GM12878 (cell line): ENCODE measurements around the gene TMEM252. TPM values are rescaled to one million over a fixed set of nuclear protein-coding genes. Genes with fewer than 3 reads are reported as not detected.

ENCODE experiments used
- ATAC-seq: fragments of 200-7000 bp; cut with Tn5 transposase; 3 replicates; pipeline ENCODE4 v1.9.1; 2020; ENCODE audit warnings: mild to moderate bottlenecking, moderate library complexity
- BruUV-seq: library from RNA; stranded (reverse); fragments of 400-500 nt; replicated peaks from 2 replicates; lab custom pipeline; 2021; lab: Mats Ljungman, UMichigan
- CTCF ChIA-PET: fragments of 300-600 bp; sonication (Branson Sonifier 250); formaldehyde crosslinking; extraction: SDS; loops from one replicate; lab custom pipeline; 2021; ENCODE audit warnings: inconsistent platforms; lab: Yijun Ruan, JAX
- POLR2A ChIA-PET: fragments of 350-600 bp; formaldehyde crosslinking; extraction: SDS; loops from one replicate; lab custom pipeline; 2021; ENCODE audit warnings: inconsistent platforms; lab: Charles Lee
- RAD21 ChIA-PET: fragments of 300-600 bp; sonication (Branson Sonifier 250); formaldehyde crosslinking; loops from one replicate; lab custom pipeline; 2023; ENCODE audit warnings: antibody characterized with exemption; ENCODE audit not compliant: unreplicated experiment; lab: Charles Lee
- SMC1A ChIA-PET: fragments of 300-600 bp; sonication (Branson Sonifier 250); formaldehyde crosslinking; loops from one replicate; lab custom pipeline; 2023; ENCODE audit not compliant: unreplicated experiment, uncharacterized antibody; lab: Charles Lee
- DNase-seq: peaks from one replicate; pipeline ENCODE4 v3.0.0-alpha.2; 2011; ENCODE audit warnings: low read depth, low spot score
- FAIRE-seq: peaks from 3 replicates; lab custom pipeline; 2011; peaks lifted over from hg19 to GRCh38; lab: Jason Lieb, UNC
- H2AFZ ChIP-seq: 2 replicates; pipeline ENCODE4 v1.6.0; 2011; ENCODE audit warnings: low read depth, low read length, control low read depth; ENCODE audit not compliant: control insufficient read depth
- H3K27ac ChIP-seq: 2 replicates; pipeline ENCODE4 v1.5.1; 2011; ENCODE audit warnings: control low read depth; ENCODE audit not compliant: control insufficient read depth, insufficient read depth
- H3K27me3 ChIP-seq, 2 experiments: replicated peaks in 1 of 2; 2 replicates each; pipeline versions ENCODE4 v1.6.0 to v1.6.1; 2011; ENCODE audit warnings: low read length in 1 of 2; ENCODE audit not compliant: control insufficient read depth in 2 of 2, insufficient read depth in 2 of 2
- H3K36me3 ChIP-seq, 2 experiments: 2 replicates each; pipeline ENCODE4 v1.5.1; 2011; ENCODE audit warnings: low read length in 1 of 2; ENCODE audit not compliant: control insufficient read depth in 2 of 2, insufficient read depth in 2 of 2
- H3K4me1 ChIP-seq: 2 replicates; pipeline ENCODE4 v1.6.1; 2011; ENCODE audit warnings: mild to moderate bottlenecking, low read length, moderate library complexity, mixed read lengths; ENCODE audit not compliant: control insufficient read depth, insufficient read depth
- H3K4me2 ChIP-seq: 2 replicates; pipeline ENCODE4 v1.6.0; 2011; ENCODE audit warnings: control low read depth; ENCODE audit not compliant: control insufficient read depth, insufficient read depth
- H3K4me3 ChIP-seq: fragments of 200-600 bp; sonication (generic); 2 replicates; pipeline ENCODE4 v1.5.1; 2016
- H3K79me2 ChIP-seq: 2 replicates; pipeline ENCODE4 v1.6.0; 2011; ENCODE audit warnings: low read length; ENCODE audit not compliant: control insufficient read depth, insufficient read depth
- H3K9ac ChIP-seq: 2 replicates; pipeline ENCODE4 v1.8.0; 2011; ENCODE audit warnings: low read length, control low read depth, mixed read lengths; ENCODE audit not compliant: control insufficient read depth, insufficient read depth
- H3K9me3 ChIP-seq: replicated peaks from 3 replicates; pipeline ENCODE4 v1.5.1; 2011; ENCODE audit warnings: mild to moderate bottlenecking, low read length; ENCODE audit not compliant: control insufficient read depth, insufficient read depth
- H4K20me1 ChIP-seq: 2 replicates; pipeline ENCODE4 v1.6.0; 2011; ENCODE audit not compliant: control insufficient read depth, insufficient read depth
- ASH2L ChIP-seq: fragments of 300-600, 200-600 bp; sonication (generic); IDR thresholded peaks from 2 replicates; pipeline ENCODE4 v1.6.1; 2017; ENCODE audit warnings: low read depth, mild to moderate bottlenecking, borderline replicate concordance
- EGR1 ChIP-seq, 2 experiments: IDR thresholded peaks; 1 replicate in 1 of 2; 2 replicates in 1 of 2; pipeline ENCODE4 v1.6.1; 2011 to 2012; ENCODE audit warnings: low read depth in 2 of 2, low read length in 2 of 2, borderline replicate concordance in 1 of 2, mild to moderate bottlenecking in 1 of 2, moderate library complexity in 1 of 2
- FOS ChIP-seq: IDR thresholded peaks from 3 replicates; pipeline ENCODE4 v1.6.1; 2011; ENCODE audit warnings: borderline replicate concordance; ENCODE audit not compliant: insufficient read length; ENCODE audit errors: extremely low read depth
- FOXM1 ChIP-seq: IDR thresholded peaks from 2 replicates; pipeline ENCODE4 v1.6.1; 2012; ENCODE audit warnings: low read depth, mild to moderate bottlenecking, inconsistent platforms, low read length, moderate library complexity
- HCFC1 ChIP-seq: fragments of 150-350 bp; IDR thresholded peaks from 2 replicates; pipeline ENCODE4 v1.6.1; 2014; ENCODE audit warnings: low read length
- HDAC6 ChIP-seq: fragments of 200-600 bp; sonication (generic); IDR thresholded peaks from one replicate; pipeline ENCODE4 v1.8.0; 2017; ENCODE audit warnings: antibody characterized with exemption; ENCODE audit not compliant: unreplicated experiment
- IRF4 ChIP-seq: IDR thresholded peaks from 2 replicates; pipeline ENCODE4 v1.6.1; 2011; ENCODE audit warnings: low read depth, low read length
- NR2C1 ChIP-seq: fragments of 450-650 bp; IDR thresholded peaks from 2 replicates; pipeline ENCODE4 v1.6.1; 2017; ENCODE audit warnings: antibody characterized with exemption, mild to moderate bottlenecking, moderate library complexity
- SMAD1 ChIP-seq: fragments of 450-650 bp; IDR thresholded peaks from 2 replicates; pipeline ENCODE4 v1.6.1; 2018; ENCODE audit warnings: mild to moderate bottlenecking, low read depth; ENCODE audit not compliant: partially characterized antibody
- STAT3 ChIP-seq: IDR thresholded peaks from 2 replicates; pipeline ENCODE4 v1.6.1; 2011; ENCODE audit warnings: low read depth, low read length, improper control_type of control experiment
- TARDBP ChIP-seq: IDR thresholded peaks from 2 replicates; pipeline ENCODE4 v1.6.1; 2016; ENCODE audit warnings: borderline replicate concordance
- TCF7 ChIP-seq: IDR thresholded peaks from 2 replicates; pipeline ENCODE4 v1.6.1; 2014; ENCODE audit warnings: antibody characterized with exemption, borderline replicate concordance
- ZNF687 ChIP-seq: fragments of 450-650 bp; IDR thresholded peaks from 2 replicates; pipeline ENCODE4 v1.6.1; 2017; ENCODE audit warnings: mild to moderate bottlenecking, moderate library complexity
- WGBS: methylation state at CpG from one replicate; pipeline ENCODE4 v1.1.6; 2016; ENCODE audit warnings: low lambda C conversion rate; ENCODE audit not compliant: insufficient replicate concordance, insufficient coverage; ENCODE audit errors: missing lambda C conversion rate; 5-methylcytosine and 5-hydroxymethylcytosine counted together
- in situ Hi-C: fragments of 300-500 bp; cut with MboI; formaldehyde crosslinking; loops from 9 replicates; pipeline ENCODE4 v1.14.3; 2018; ENCODE audit warnings: mixed read lengths
- intact Hi-C: fragments of 100-400 bp; cut with micrococcal nuclease; formaldehyde crosslinking; loops from one replicate; pipeline ENCODE4 v1.14.2; 2022; ENCODE audit not compliant: unreplicated experiment
- polyA plus RNA-seq, 11 experiments: library from polyadenylated mRNA; depleted of rRNA in 4 of 11; unstranded in 6 of 11; stranded (reverse) in 5 of 11; fragments of >200 nt; fragmentation: Nextera tagmentation in 4 of 11; fragmentation: Illumina TruSeq in 1 of 11; extraction: Ambion mirVana in 4 of 11; extraction: Trizol in 1 of 11; gene quantifications; 1 replicate in 1 of 11; 2 replicates in 10 of 11; pipeline versions ENCODE4 v1.2.1 to v1.2.3, GENCODE V29; 2011 to 2016; ENCODE audit warnings: inconsistent platforms in 2 of 11, missing spikeins in 2 of 11, low read depth in 1 of 11
- total RNA-seq, 4 experiments: library from RNA; depleted of rRNA in 3 of 4; stranded (reverse); fragments of >200 nt in 3 of 4; fragmentation: Illumina TruSeq in 1 of 4; extraction: Trizol in 1 of 4; gene quantifications; 2 replicates each; pipeline versions ENCODE4 v1.2.1 to v1.2.3, GENCODE V29; 2013 to 2021
- TF ChIP-seq, protein P1 (sequence below): IDR thresholded peaks from 2 replicates; pipeline ENCODE4 v1.6.1; 2011; ENCODE audit warnings: low read depth, mild to moderate bottlenecking, low read length, moderate library complexity, borderline replicate concordance; ENCODE audit errors: extremely low read depth
- TF ChIP-seq, protein P2 (sequence below): fragments of 450-650 bp; formaldehyde crosslinking; IDR thresholded peaks from 2 replicates; pipeline ENCODE4 v1.4.0; 2020; ENCODE audit warnings: mild to moderate bottlenecking, moderate library complexity

Gene TMEM252
- total and polyA plus RNA-seq, 10 of the 15 experiments (the other 5 are each of a cell fraction or from before 2014, with no cell fraction given): not detected

DNA sequence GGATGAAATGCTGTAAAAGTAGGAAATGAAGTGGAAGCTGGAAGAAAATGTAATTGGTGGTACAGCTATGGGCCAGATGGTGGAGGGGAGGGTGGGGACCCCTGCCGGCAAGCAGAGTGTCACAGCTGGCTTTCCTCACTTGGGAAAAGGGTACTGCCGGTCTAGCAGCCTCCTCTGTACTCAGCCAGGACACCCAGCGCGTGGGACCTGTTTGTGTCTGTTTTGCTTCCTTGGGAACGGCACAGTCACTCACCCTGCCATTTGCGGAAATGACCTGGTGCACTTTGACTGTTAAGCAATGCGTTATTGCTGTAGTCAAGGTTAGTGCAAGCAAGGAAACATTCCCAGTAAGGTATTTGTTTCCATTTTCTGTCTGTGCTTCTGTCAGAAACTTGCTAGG, 10.1 kb downstream of the TMEM252 start:
- FAIRE-seq: no peak
- in situ Hi-C loops: loop anchor here (25.0 kb wide), 1 partner anchor 107 kb away; no protein-coding TSS in a partner anchor

More for the DNA sequence above, 10.1 kb downstream of the TMEM252 start:
- Histone ChIP-seq H3K9ac (no peak overlapping the region), H3K4me2 (no peak overlapping the region), H4K20me1 (no peaks in the 10 kb centered on the region), H3K4me3 (no peak overlapping the region), H2AFZ (no peak overlapping the region), H3K4me1 (no peaks in the 10 kb centered on the region), H3K36me3 (no peaks in the 10 kb centered on the region), H3K79me2 (no peaks in the 10 kb centered on the region), H3K27me3 (peaks cover 2 to 3% of the 10 kb centered on the region in 2 experiments; a peak in 1 of 4 replicates), H3K9me3 (no peaks in the 10 kb centered on the region), H3K27ac (no peak overlapping the region)
- ChIA-PET POLR2A (no interaction called here), RAD21 (no interaction called here), SMC1A (interaction anchor here (1.8 kb wide), 1 partner anchor 24 kb away, joined by 6 read pairs; no protein-coding TSS in a partner anchor), CTCF (interaction anchor here (1.0 to 1.2 kb wide), 3 partner anchors 12 to 31 kb away, joined by 3 read pairs; no protein-coding TSS in a partner anchor)
- no TSS peak for BruUV-seq
- intact Hi-C loops: no loop called here
- 52% methylated on average over 7 of the region's 7 CpGs for WGBS
- ATAC-seq: no peak
- no peak for DNase-seq
- TF ChIP-seq IRF4: no peak
- no peak for TF ChIP-seq ASH2L
- TF ChIP-seq HDAC6: no peak
- no peak for TF ChIP-seq TCF7
- TF ChIP-seq, protein P1, sequence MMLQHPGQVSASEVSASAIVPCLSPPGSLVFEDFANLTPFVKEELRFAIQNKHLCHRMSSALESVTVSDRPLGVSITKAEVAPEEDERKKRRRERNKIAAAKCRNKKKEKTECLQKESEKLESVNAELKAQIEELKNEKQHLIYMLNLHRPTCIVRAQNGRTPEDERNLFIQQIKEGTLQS: no peak
- TF ChIP-seq, protein P2, sequence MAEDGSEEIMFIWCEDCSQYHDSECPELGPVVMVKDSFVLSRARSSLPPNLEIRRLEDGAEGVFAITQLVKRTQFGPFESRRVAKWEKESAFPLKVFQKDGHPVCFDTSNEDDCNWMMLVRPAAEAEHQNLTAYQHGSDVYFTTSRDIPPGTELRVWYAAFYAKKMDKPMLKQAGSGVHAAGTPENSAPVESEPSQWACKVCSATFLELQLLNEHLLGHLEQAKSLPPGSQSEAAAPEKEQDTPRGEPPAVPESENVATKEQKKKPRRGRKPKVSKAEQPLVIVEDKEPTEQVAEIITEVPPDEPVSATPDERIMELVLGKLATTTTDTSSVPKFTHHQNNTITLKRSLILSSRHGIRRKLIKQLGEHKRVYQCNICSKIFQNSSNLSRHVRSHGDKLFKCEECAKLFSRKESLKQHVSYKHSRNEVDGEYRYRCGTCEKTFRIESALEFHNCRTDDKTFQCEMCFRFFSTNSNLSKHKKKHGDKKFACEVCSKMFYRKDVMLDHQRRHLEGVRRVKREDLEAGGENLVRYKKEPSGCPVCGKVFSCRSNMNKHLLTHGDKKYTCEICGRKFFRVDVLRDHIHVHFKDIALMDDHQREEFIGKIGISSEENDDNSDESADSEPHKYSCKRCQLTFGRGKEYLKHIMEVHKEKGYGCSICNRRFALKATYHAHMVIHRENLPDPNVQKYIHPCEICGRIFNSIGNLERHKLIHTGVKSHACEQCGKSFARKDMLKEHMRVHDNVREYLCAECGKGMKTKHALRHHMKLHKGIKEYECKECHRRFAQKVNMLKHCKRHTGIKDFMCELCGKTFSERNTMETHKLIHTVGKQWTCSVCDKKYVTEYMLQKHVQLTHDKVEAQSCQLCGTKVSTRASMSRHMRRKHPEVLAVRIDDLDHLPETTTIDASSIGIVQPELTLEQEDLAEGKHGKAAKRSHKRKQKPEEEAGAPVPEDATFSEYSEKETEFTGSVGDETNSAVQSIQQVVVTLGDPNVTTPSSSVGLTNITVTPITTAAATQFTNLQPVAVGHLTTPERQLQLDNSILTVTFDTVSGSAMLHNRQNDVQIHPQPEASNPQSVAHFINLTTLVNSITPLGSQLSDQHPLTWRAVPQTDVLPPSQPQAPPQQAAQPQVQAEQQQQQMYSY (CRISPR knock-in tag): no peak
- TF ChIP-seq EGR1 (IDR thresholded peaks at IDR 0.05; ENCODE audit: borderline replicate concordance in 1 of 2, low read depth in 2 of 2, low read length in 2 of 2): no peak
- no peak for TF ChIP-seq SMAD1
- no peak for TF ChIP-seq STAT3
- no peak for TF ChIP-seq ZNF687
- no peak for TF ChIP-seq TARDBP
- no peak for TF ChIP-seq NR2C1
- no peak for TF ChIP-seq FOS
- TF ChIP-seq HCFC1: no peak
- no peak for TF ChIP-seq FOXM1
